Islet precursor cell (in vitro differentiated cells): Measurements from ENCODE around the gene TGM5.
"Not testable (repeated sequence)": the region's sequence is repeated elsewhere in the genome, so short reads cannot be mapped to it uniquely, and the experiment has no call there.

Source experiments
- DNase-seq: peaks from one replicate; pipeline ENCODE4 v3.0.0-alpha.2; 2018

Gene TGM5

DNA sequence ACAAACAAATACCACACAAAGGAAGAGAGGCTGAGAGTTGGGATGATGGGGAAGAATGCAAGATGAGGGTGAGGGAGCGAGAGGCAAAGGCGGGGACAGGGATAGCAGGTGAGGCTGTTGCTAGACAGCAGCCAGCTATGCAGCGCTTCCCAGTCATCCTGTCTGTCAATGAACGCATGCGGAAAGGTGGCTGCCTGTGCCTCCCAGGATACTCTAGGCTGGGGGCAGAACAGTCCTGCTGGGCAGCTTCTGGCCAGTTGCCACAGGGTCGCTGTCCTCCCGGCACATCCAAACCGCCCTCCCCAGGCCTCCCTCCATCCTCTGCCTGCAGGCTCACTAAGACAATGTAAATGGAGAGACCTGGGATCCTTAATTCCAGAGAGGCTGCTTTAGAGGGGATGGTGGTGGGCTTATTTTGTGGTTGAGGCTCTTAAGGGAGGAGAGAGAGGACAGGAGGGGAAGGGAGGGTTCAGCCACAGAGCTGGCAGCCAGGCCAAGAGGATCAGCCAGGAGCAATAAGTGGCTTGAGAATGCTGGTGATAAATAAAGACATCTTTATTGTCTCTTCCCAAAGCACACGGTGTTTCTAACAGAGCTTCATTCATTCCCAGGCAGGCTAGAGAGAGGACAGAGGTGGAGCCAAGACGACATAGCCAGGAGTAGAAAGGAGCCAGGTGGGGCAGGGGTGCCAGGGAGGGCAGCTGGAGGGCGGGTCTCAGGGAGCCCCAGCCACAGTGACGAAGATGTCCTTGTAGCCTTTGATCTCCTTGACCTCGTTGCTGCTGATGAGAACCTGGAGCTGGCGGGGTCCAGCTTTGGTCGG is 9.2 kb upstream of the TGM5 start:
- peak; percentile 50 for DNase-seq

DNA sequence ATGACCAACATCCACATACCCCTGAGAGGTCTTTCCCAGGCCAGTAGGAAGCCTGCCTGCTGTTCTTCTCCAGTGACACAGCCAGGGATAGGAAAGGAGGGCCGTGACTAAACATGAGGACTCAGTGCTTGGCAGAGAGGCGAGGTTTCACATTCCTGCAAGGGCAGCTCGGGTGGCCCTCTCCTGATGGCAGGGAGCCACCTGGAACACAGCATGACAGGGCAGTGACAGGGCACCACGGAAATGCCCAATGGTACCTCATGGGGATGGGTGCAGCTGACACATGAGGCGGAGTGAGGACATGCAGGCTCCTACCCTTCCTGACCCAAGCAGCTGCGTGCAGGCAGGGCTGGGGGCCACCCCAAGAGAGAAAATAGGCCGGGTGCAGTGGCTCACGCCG is 7.4 kb upstream of the TGM5 start:
- peak; percentile 43 for DNase-seq

DNA sequence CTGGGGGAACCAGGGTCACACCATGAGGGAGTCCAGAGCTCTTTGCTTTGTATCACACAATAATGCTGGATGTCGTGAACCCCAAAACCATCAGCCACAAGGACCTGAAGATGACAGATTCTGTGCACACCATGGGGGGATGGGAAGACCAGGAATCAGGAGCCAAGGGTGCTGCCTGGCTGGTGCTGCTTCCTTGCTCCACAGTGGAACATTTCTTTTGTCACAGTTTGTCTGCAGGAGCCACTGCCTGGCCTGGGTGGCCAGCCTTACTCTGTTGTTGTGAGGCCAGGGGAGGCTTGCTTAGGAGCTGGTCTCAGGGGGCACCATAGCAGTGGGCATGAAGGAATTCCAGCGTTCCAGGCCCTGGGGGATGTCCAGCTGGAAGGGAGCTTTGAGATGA is 6.5 kb upstream of the TGM5 start:
- no peak for DNase-seq

DNA sequence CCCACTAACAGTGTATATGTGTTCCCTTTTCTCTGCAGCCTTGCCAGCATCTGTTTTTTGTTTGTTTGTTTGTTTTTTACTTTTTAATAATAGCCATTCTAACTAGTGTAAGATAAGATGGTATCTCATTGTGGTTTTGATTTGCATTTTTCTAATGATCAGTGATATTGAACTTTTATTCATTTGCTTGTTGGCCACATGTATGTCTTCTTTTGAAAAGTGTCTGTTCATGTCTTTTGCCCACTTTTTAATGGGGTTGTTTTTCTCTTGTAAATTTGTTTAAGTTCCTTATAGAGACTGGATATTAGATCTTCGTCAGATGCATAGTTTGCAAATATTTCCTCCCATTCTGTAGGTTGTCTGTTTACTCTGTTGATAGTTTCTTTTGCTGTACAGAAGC is 5.2 kb upstream of the TGM5 start:
- DNase-seq, result not testable (repeated sequence)

DNA sequence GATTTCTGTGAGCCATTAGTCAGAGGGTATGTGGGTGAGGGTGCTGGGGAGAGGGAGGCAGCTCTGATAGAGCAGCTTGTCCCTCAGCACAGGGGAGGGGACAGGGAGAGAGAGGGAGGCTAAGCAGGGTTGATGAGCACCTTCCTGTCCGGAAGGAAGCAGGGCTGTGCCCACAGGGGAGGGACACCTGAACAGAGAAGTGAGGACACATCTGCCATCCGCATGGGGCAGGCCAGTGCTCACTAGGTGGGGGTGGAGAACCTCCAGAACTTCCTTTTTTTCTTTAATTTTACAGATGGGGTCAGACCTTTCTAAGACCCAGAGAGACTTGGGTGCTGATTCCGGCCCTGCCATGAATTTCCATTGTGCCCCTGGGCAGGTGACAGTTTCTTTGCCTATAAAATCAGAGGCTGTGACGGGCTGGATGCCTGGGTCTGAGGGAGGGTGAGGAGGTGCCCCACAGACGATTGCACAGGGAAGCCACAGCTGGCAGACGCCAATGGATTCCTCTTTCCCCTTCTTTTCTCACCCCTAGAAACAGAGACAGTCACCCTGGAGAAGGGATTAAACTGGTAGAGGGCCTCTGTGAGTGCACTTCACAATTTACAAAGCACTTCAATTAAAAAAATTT is 4.1 kb upstream of the TGM5 start:
- peak; percentile 48 for DNase-seq

DNA sequence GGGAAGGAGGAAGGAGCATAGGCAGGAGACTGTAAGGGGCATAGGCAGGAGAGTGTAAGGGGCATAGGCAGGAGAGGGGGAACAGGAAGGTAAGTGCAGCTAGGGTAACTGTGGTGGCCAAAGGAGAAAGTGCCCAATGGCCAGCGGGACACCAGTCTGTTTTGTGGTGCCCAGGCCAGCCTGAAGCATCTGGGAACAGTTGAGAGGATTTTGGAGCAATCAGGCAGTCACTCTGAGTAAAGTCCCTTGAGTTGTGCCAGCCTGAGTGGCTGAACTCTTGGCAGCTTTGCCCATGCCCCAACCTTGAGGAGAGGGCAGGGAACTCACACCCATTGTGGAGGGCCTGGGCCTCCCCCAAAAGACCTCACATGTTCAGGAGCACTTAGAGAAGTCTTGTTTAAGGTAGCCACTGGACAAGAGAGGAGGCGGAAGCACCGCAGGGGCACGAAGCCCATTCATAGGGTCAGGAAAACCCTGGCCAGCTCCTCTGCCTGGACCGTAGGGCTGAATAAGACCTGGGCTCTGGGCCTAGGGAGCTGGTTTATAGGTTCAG is 3.5 kb upstream of the TGM5 start:
- DNase-seq, result peak; percentile 33

DNA sequence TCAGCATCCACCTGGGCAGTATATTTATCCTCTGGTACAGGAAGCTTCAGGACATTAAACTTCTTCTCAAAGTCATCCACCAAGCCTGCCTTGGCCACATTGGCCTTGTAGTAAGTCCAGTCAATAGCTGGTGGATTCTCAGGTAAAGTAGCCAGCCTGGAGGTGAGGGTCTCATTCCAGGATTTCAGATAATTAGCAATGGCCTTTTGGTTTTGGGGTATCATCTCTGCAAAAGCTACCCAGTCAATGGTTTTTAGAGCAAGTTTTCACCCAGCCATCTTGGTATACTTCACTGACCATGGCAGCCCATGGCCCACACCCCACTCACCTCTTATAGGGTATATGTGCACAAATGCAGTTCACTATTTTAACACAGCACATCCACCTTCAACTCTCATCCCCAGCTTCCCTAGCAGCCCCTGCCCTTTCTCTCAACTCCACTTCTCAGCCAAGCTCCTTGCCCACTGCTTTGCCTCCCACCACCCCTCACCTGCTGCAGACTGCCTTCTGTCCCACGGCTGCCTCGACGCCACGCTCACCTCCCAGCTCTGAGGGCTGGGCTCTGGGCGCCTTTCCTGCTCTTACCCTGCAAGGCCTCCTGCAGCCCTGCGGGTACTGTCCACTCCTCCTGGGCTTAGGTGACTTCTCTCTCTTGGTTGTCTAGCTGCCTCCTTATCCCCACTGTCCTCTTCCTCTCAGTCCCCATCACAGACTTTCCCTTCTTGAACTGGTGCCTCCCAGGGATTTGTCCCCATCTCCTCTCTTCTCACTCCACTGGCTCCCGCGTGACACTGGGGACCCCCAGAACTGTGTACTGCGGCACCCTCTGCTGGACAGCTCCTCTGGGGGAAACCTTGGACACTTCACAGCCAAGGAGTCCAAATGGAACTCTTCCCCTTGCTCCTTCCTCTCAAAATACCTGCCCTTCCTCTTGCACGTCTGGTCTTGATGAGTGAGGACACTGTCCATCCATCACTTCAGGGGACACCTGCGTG is 1.7 kb upstream of the TGM5 start:
- DNase-seq, result peak; percentile 65

DNA sequence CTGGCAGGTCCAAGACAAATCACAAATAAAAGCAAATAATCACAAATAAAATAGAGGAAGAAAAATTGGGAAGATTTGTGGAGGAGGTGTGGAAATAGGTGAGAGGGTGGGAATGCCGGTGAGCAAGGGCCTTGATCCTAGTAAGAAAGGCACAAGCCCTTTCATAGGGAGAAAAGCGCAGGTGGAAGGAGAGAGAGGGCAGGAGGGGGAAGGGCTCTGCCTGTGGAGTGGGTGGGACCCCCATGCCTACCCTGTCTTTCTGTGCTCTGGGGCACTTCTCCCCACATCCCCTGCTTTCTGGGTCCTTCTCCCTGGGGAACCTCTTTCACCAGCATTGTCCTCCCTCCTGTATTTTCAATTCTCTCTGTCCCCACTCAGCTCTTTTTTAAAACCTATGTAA is 711 bp upstream of the TGM5 start:
- peak; percentile 14 for DNase-seq

DNA sequence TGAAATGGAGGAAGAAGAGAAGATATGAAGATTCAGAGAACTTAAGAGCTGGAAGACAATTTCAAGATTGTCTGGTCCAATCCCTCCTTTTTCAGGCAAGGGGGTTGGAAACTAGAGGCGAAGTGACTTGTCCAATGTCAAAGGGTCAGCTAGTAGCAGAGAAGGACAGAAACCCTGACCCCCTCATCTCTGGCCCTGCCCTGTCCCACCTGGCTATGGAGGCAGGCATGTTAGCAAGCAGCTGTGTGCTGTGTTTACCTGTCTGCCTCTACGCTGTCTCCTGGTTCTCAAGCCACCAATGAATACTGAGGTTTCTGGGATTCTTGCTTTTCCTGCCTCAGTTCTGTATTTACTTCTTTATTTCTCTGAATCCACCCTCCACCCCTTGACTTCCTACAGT is 342 bp downstream of the TGM5 start:
- DNase-seq, result peak; percentile 37

DNA sequence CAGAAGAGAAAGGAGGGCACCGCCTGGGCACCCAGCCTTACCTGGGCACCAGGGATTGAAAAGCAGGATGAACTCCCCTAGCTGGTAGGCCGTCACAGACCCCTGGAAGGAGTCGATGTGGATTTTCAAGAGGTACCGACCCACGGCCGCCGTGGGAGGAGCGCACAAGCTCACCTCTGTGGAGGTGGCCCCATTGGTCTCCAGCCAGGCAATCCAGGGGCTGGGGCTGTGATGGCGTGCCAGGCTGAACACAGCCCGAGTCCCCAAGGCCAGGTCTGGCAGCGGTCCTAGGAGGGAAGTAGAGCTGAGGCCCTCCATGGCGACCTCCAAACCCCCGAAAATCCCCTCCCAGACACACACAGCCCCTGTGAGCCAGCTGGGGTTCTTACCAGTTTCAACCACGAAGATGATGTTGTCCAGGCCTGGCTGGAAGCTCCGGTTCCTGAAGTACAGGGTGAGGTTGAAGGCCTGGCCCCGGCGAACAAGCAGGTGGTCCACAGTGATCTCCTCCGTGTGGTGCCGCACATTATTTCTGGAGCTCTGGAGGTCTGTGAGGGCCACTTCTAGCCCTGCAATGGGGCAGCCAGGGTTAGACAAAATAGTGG is 6.6 kb downstream of the TGM5 start:
- peak; percentile 35 for DNase-seq

DNA sequence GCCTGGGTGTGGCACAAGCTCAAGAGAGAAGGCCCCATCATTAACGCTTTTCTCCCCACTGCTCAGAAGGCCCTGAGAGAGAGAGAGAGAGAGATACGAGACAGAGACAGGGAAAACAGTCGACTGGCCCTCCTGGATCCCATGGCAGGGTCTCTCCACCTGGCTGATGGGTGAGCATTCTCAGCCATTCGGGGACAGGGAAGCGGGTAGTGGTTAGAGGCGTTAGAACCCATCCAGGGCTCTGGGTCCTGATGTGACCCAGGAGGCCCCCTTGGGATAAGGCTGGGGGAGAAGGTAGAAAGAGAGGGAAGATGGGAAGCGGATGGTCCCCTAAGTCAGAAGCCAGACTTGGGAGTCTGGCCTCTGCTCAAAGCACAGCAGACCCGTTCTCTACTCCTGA is 7.9 kb downstream of the TGM5 start:
- DNase-seq, result no peak

DNA sequence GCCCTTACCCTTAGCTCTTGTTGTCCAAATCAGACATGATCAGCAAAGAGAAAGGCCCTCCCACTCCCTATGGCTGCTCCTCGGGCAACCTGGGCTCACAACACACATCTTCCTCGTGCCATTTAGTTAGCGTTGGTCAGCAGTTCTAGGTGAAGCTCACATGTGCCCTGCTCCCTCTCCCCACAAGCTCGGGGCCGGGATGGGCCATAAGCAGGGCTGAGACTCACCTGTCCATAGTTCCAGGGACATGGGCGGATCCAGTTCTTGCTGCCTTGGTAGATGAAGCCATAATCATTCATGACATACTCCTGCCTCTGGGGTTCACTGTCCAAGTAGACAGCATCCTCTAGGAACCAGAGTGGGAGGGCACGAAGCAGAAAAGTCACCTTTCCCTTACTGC is 10.4 kb downstream of the TGM5 start:
- DNase-seq, result peak; percentile 22

DNA sequence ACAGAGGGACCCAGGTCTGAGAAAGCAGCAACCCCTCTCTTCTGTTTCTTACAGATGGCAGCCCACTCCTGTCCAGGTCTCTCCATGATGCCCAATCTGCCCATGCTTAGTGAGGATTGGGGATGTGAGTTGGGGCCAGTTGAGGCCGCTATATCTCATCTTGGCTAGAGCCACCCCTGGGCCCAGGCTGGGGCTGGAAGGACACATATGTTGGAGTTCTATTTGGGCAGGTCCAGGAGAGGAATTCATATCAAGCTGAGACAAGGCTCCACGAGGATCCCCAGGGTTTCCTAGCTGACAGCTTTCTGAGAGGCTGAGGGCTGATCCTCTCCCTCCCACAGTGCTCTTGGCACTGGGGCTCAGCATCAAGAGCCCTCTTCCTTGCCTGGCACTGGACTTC is 11.4 kb downstream of the TGM5 start:
- DNase-seq, result no peak

DNA sequence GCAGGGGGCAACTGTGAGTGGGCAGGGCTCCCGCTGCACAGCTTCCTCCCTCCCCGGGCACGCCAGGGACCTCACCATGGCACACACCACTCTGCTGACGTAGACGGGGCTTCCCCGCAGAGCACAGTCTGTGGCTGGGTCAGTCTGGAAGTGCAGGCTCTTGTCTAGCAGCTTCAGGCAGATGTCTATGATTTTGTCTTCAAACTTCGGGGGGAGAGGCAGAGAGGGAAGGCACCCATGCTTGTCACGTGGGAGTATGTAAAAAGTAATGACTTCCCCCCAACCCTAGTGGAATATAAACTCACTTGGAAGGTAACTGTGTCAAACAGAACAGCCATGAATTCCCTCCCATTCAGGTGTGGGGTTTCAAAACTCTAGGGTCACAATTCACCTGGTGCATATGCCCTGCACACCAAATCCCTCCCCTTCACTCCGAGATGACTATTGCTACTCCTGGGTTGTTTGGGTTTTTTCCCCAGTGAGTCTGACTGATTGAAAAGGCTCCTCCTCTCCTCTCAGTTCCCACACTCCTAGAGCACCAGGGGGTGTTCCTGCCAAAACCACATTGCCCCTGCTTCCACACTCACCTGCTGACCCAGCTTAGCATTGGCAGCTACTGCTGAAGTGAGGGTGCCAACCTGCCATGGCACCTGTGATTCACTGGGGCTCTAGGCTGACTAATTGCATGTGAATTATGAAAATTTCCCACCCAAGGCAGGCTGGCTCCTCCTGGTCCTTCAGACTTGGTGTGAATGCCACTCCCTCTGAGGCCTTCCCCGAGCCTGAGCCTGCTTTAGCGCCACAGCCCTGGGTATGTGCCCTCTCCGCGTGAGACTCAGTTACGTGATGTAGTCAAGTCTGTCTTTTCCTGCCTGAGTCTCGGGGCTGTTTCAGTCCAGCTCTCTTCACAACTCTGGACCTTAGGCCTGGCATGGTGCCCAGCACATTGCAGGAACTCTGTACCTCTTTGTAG is 13.0 kb downstream of the TGM5 start:
- peak; percentile 42 for DNase-seq

DNA sequence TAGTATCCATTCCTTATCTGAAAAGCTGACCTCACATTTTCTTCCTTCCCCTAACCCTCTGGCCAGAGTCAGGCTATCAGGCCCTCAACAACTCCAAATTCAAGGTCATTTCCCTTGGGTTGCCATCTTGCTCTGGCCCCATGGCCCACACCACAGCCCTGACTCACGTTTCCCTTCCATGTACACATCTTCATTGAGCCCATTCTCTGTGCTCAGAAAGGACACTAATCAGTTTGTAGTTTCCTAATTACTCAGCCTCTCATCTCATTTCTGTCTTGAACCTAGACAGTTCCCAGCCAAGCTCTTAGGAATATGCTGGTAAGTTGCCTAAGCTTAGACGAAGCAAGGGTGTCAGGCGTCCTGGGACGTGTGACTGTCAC is 14.9 kb downstream of the TGM5 start:
- DNase-seq, result no peak

DNA sequence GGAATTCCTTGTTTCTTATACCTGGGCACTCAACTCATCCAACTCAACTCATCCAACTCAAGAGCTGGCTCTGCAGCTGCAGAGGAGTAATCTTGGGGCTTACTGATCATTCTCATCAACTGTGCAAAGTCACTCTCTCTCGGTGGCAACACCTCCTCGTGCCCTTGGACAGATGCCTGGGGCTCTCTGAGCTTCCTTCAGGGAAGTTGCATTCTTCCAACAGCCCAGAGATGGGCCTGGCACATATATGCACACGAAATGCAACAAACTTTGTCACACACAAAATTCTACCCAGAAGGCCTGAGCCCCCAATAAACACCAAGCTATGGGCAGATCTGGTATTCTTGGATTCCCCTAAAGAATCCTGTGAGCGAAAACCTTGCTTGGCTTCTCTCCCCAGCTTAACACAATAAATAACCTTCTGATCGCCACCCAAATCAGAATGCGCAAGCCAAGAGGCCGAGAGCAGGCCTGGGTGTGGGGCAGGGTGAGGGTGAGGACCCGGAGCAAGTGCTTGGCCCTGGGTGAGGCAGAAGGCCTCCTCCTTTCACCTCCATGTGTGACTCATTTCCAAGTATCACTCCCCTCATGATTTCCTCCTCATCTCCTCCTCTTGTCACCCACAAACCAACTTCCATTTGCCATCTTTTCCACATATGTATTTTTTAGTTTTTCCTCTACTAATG is 15.4 kb downstream of the TGM5 start:
- DNase-seq, result peak; percentile 22

DNA sequence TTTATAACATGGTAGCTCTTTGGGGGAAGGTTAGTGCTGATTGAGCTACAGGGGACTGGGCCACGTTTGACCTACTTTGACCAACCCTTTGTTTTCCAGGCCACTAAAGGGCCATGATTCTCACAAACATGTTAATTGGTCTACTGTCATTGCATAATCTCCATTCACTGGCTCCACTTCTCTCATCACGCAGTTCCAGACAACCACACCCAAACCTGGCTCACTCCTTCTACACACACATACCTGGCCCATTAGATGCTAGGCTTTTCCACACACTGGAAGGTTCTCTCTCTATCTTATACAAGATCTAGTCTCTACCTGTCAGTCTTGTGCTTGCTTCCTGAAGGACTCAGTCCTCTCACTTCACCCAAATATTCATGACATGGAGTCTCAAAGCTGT is 15.9 kb downstream of the TGM5 start:
- peak; percentile 52 for DNase-seq

DNA sequence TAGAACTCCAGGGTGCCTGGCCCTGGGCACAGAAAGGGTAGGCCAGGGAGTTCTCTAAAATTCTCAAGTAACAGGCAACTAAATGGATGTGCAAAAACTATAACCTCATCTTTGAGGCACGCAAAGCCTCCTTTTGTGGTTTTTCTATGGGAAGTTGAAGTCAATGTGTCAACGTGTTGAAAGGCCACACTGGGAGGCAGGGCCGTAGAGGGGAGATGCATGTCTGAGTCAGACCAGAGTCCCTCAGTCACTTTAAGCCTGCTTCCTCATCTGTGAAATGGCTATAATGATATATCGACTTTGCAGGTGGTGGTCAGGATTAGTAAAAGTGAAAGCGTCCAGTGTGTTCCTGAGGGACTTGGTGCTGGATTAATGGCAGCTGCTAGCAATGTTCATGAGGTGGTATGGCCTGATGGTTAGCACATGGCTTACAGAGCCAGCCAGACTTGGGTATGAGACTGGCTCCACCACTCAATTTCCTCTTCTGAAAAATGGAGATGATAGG is 17.0 kb downstream of the TGM5 start:
- peak; percentile 57 for DNase-seq

DNA sequence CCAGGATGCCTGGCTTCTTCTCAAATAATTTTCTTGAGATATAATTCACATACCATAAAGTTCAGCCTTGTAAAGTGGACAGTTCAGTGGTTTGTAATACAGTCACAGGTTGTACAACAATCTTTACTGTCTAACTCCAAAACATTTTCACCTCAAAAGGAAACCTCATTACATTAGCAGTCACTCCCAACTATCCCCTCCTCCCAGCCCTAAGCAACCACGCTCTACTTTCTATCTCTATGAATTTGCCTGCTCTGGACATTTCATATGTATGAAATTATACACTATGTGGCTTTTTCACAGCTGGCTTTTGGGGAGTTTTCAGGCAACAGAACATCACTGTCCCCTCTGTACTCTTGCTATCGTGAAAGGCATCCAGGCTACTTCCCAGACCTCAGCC is 17.5 kb downstream of the TGM5 start:
- peak; percentile 16 for DNase-seq

DNA sequence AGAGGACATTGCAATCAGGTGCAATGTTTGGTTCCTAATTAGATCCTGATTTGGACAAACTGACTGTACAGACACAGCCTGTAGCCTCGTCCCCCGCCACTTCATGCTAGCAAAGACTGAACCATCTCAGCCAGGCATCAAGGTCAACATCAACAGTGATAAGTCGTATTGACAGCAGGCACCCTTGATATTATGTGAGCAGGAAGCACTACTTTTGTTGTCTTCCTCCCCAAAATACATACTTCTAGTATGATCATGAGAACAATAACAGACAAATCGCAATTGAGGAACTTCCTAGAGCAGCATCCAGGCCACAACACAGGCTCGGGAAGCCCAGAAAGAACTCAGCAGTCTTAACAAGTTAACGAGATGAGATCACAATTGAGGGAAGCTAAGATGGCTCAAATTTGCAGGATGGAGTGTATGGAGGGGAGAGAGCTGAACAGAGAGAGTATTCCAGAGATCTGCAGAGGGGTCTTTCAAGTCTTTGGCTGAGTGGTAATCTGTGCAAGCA is 20.4 kb downstream of the TGM5 start:
- peak; percentile 13 for DNase-seq
